HepG2 (cell line): ENCODE data around the gene MYL2. TPM values are rescaled to one million over a fixed set of nuclear protein-coding genes. Genes with fewer than 3 reads are reported as not detected.

Experiments
- ATAC-seq: fragments of 200-7000 bp; cut with Tn5 transposase; 3 replicates; pipeline ENCODE4 v1.9.1; 2020; ENCODE audit warnings: mild to moderate bottlenecking, moderate library complexity
- BruUV-seq: library from RNA; stranded (reverse); fragments of 400-500 nt; replicated peaks from 2 replicates; lab custom pipeline; 2021; lab: Mats Ljungman, UMichigan
- CTCF ChIA-PET: fragments of 300-600 bp; formaldehyde crosslinking; extraction: SDS; loops from one replicate; lab custom pipeline; 2021; ENCODE audit warnings: low total read pairs, inconsistent platforms, low intra/inter-chr PET ratio; lab: Yijun Ruan, JAX
- POLR2A ChIA-PET: fragments of 350-600 bp; sonication (Branson Sonifier 250); formaldehyde crosslinking; loops from one replicate; lab custom pipeline; 2020; ENCODE audit warnings: antibody characterized with exemption, inconsistent platforms; lab: Yijun Ruan, JAX
- DNase-seq: peaks from one replicate; pipeline ENCODE4 v3.0.0-alpha.2; 2015; ENCODE audit warnings: low spot score
- FAIRE-seq: peaks from 3 replicates; lab custom pipeline; 2011; peaks lifted over from hg19 to GRCh38; lab: Jason Lieb, UNC
- H2AFZ ChIP-seq: one replicate; pipeline ENCODE4 v1.6.1; 2011; ENCODE audit warnings: low read length, inconsistent platforms
- H3K27ac ChIP-seq: fragments of 300-600 bp; 3 replicates; pipeline ENCODE4 v1.8.0; 2011; ENCODE audit warnings: mixed run types, mild to moderate bottlenecking, mixed read lengths, low read length, inconsistent platforms; ENCODE audit not compliant: insufficient read depth; ENCODE audit errors: extremely low read length
- H3K27me3 ChIP-seq, 2 experiments: fragments of 200-600 bp in 1 of 2; 2 replicates in 1 of 2; 3 replicates in 1 of 2; pipeline versions ENCODE4 v1.6.0 to v1.8.0; 2011; ENCODE audit warnings: low read length in 2 of 2, mild to moderate bottlenecking in 2 of 2, moderate library complexity in 2 of 2, inconsistent platforms in 1 of 2; ENCODE audit not compliant: insufficient read depth in 2 of 2, control insufficient read depth in 1 of 2
- H3K36me3 ChIP-seq, 2 experiments: fragments of 200-600 bp in 1 of 2; replicated peaks in 1 of 2; 2 replicates in 1 of 2; 3 replicates in 1 of 2; pipeline versions ENCODE4 v1.5.1 to v1.8.0; 2011; ENCODE audit warnings: low read length in 2 of 2, inconsistent platforms in 1 of 2; ENCODE audit not compliant: insufficient read depth in 2 of 2, control insufficient read depth in 1 of 2
- H3K4me1 ChIP-seq: 2 replicates; pipeline ENCODE4 v1.5.1; 2012; ENCODE audit warnings: low read length, inconsistent platforms; ENCODE audit not compliant: insufficient read depth
- H3K4me2 ChIP-seq: 2 replicates; pipeline ENCODE4 v1.6.0; 2011; ENCODE audit warnings: low read depth, low read length, inconsistent platforms
- H3K4me3 ChIP-seq, 3 experiments: fragments of 200-600 bp in 1 of 3; sonication (generic), shearing (Covaris generic) in 1 of 3; replicated peaks in 1 of 3; 2 replicates each; pipeline ENCODE4 v1.5.1; 2011 to 2016; ENCODE audit warnings: low read length in 3 of 3, inconsistent platforms in 2 of 3, low read depth in 2 of 3, mild to moderate bottlenecking in 2 of 3, control low read depth in 1 of 3, mixed read lengths in 1 of 3; ENCODE audit not compliant: insufficient read depth in 1 of 3
- H3K79me2 ChIP-seq: one replicate; pipeline ENCODE4 v1.6.1; 2011; ENCODE audit warnings: low read length, inconsistent platforms; ENCODE audit not compliant: insufficient read depth
- H3K9ac ChIP-seq: 2 replicates; pipeline ENCODE4 v1.6.0; 2011; ENCODE audit warnings: mild to moderate bottlenecking, low read depth, low read length, inconsistent platforms; ENCODE audit not compliant: insufficient read depth
- H3K9me3 ChIP-seq: 2 replicates; pipeline ENCODE4 v1.5.1; 2012; ENCODE audit warnings: mild to moderate bottlenecking, low read length
- H4K20me1 ChIP-seq: 2 replicates; pipeline ENCODE4 v1.6.0; 2011; ENCODE audit warnings: inconsistent platforms, mild to moderate bottlenecking, low read length, moderate library complexity; ENCODE audit not compliant: insufficient read depth
- AFF4 ChIP-seq: sonication (generic); formaldehyde crosslinking; IDR thresholded peaks from 2 replicates; pipeline ENCODE4 v1.4.0; 2020; ENCODE audit warnings: missing genetic modification reagents
- CREB1 ChIP-seq, 2 experiments: fragments of 450-650 bp in 1 of 2; IDR thresholded peaks; 2 replicates each; pipeline ENCODE4 v1.6.1; 2016 to 2017; ENCODE audit warnings: control low read depth in 1 of 2, mild to moderate bottlenecking in 1 of 2, missing compliant biosample characterization in 1 of 2, missing genetic modification characterization in 1 of 2
- FOXA3 ChIP-seq: IDR thresholded peaks from 2 replicates; pipeline ENCODE4 v1.6.1; 2016; ENCODE audit warnings: missing genetic modification reagents, missing compliant biosample characterization
- KAT8 ChIP-seq: IDR thresholded peaks from 2 replicates; pipeline ENCODE4 v1.6.1; 2016; ENCODE audit warnings: missing genetic modification reagents, missing compliant biosample characterization
- MIER2 ChIP-seq: IDR thresholded peaks from 2 replicates; pipeline ENCODE4 v1.6.1; 2016; ENCODE audit warnings: missing biosample characterization, missing genetic modification reagents
- NCOA5 ChIP-seq: sonication (generic); formaldehyde crosslinking; IDR thresholded peaks from 2 replicates; pipeline ENCODE4 v1.4.0; 2020; ENCODE audit warnings: missing genetic modification reagents
- NFKBIZ ChIP-seq: IDR thresholded peaks from 2 replicates; pipeline ENCODE4 v1.6.1; 2018; ENCODE audit warnings: missing genetic modification reagents, missing compliant biosample characterization
- POGK ChIP-seq: sonication (generic); formaldehyde crosslinking; conservative IDR thresholded peaks from 2 replicates; pipeline ENCODE4 v1.8.0; 2022; ENCODE audit warnings: mild to moderate bottlenecking, moderate library complexity, missing genetic modification reagents
- PRMT3 ChIP-seq: sonication (generic); formaldehyde crosslinking; IDR thresholded peaks from 2 replicates; pipeline ENCODE4 v1.8.1; 2022; ENCODE audit warnings: low read depth, mild to moderate bottlenecking, moderate library complexity, missing genetic modification reagents, borderline replicate concordance
- ZNF143 ChIP-seq: sonication (generic); formaldehyde crosslinking; IDR thresholded peaks from 2 replicates; pipeline ENCODE4 v1.4.0; 2020; ENCODE audit warnings: missing genetic modification reagents
- ZNF724P ChIP-seq: sonication (generic); formaldehyde crosslinking; IDR thresholded peaks from 2 replicates; pipeline ENCODE4 v1.8.0; 2022; ENCODE audit warnings: missing genetic modification reagents, borderline replicate concordance
- ZNF83 ChIP-seq: sonication (generic); formaldehyde crosslinking; IDR thresholded peaks from 2 replicates; pipeline ENCODE4 v1.4.0; 2020; ENCODE audit warnings: missing genetic modification reagents, mild to moderate bottlenecking, borderline replicate concordance
- WGBS: methylation state at CpG from one replicate; pipeline ENCODE4 v1.1.6; 2017; ENCODE audit warnings: low lambda C conversion rate; 5-methylcytosine and 5-hydroxymethylcytosine counted together
- in situ Hi-C: cut with HindIII; loops from 2 replicates; pipeline ENCODE4 v1.10.0; 2017; ENCODE audit warnings: low pct_unique_long_range_greater_than_20kb; ENCODE audit not compliant: extremely low pct_ligation_motif_present
- intact Hi-C: fragments of 100-400 bp; cut with micrococcal nuclease; formaldehyde crosslinking; loops from one replicate; pipeline ENCODE4 v1.10.0; 2022; ENCODE audit not compliant: unreplicated experiment
- polyA plus RNA-seq, 8 experiments: library from polyadenylated mRNA; depleted of rRNA in 3 of 8; stranded (reverse) in 7 of 8; unstranded in 1 of 8; fragments of >200 nt; fragmentation: Illumina TruSeq in 4 of 8; extraction: Trizol in 4 of 8; gene quantifications; 2 replicates each; pipeline versions ENCODE4 v1.2.1 to v1.2.3, GENCODE V29; 2011 to 2016; ENCODE audit warnings: low read depth in 4 of 8, missing spikeins in 1 of 8, mixed read lengths in 1 of 8; ENCODE audit not compliant: insufficient read depth in 1 of 8
- total RNA-seq, 5 experiments: library from RNA; depleted of rRNA; stranded (reverse); fragments of >200 nt; fragmentation: Illumina TruSeq; extraction: Trizol; gene quantifications; 2 replicates each; pipeline ENCODE4 v1.2.3, GENCODE V29; 2016; ENCODE audit warnings: low read depth in 1 of 5
- TF ChIP-seq, protein P1 (sequence below): sonication (generic); formaldehyde crosslinking; IDR thresholded peaks from 2 replicates; pipeline ENCODE4 v1.9.0; 2021; ENCODE audit warnings: missing genetic modification reagents, borderline replicate concordance

MYL2 gene
- total and polyA plus RNA-seq, 2 of the 13 experiments (the other 11 are each of a cell fraction or from before 2014, with no cell fraction given) = not detected

DNA sequence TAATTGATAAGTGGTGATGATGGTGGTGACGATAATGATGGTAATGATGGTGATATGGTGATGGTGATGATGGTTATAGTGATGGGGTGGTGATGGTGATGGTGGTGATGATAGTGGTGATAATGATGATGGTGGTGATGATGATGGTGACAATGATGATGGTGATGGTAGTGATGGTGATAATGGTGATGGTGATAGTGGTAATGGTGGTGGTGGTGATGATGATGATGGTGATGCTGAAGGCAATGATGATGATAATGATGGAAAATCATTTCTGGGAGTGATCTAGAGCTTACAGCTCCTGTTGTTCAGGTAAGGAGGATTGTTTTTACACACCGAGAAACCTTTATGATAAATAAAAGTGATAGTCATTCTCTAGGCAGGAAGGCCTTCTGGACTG, 39.7 kb downstream of the MYL2 start:
- in situ Hi-C loops = no loop called here
- FAIRE-seq (no peak), DNase-seq (no peak), ATAC-seq (no peak)
- Histone ChIP-seq H3K9ac (no peak overlapping the region), H2AFZ (no peak overlapping the region), H3K9me3 (no peaks in the 10 kb centered on the region), H3K27me3 (no peaks in the 10 kb centered on the region), H3K4me1 (no peaks in the 10 kb centered on the region), H4K20me1 (no peaks in the 10 kb centered on the region), H3K4me2 (no peak overlapping the region), H3K79me2 (no peaks in the 10 kb centered on the region), H3K27ac (no peak overlapping the region), H3K36me3 (no peaks in the 10 kb centered on the region), H3K4me3 (no peak overlapping the region)
- intact Hi-C loops = no loop called here
- CTCF ChIA-PET = no interaction called here
- 0% methylated on average over 2 of the region's 2 CpGs for WGBS
- POLR2A ChIA-PET = no interaction called here
- no TSS peak for BruUV-seq
- TF ChIP-seq KAT8 (CRISPR knock-in tag) (no peak), CREB1 (IDR thresholded peaks at IDR 0.05) (peak; percentile 86), CREB1 (CRISPR knock-in tag; IDR thresholded peaks at IDR 0.05) (no peak), MIER2 (no peak)

DNA sequence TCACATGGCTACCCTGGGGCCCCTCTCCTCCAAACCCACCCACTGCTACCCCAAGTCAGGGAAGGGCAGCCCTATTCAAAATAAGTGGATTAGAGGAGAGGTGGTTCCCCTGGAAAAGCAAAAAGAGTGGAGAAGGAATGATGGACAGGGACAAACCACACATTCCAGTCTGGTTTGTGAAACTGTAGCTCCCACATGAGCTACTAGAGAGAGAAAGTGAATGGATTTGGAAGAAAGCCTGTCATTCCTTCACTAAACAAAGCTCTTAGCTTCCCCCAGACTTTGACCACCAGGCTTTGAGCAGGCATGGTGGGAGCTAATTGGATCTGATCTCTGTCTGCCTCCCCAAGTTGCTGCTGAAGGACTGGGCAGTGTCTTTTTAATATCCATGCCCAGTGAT, 45.6 kb downstream of the MYL2 start:
- no peak for DNase-seq
- no TSS peak for BruUV-seq
- Histone ChIP-seq H3K9ac (no peak overlapping the region), H3K9me3 (no peaks in the 10 kb centered on the region), H3K36me3 (no peaks in the 10 kb centered on the region), H3K4me2 (no peak overlapping the region), H3K27me3 (peaks cover 0 to 7% of the 10 kb centered on the region in 2 experiments; a peak in 2 of 5 replicates), H3K79me2 (no peaks in the 10 kb centered on the region), H3K4me3 (no peak overlapping the region), H2AFZ (no peak overlapping the region), H3K27ac (no peak overlapping the region), H3K4me1 (no peaks in the 10 kb centered on the region), H4K20me1 (no peaks in the 10 kb centered on the region)
- in situ Hi-C loops (no loop called here), intact Hi-C loops (no loop called here)
- ChIA-PET CTCF (no interaction called here), POLR2A (no interaction called here)
- no peak for FAIRE-seq
- TF ChIP-seq ZNF83 (CRISPR knock-in tag) (no peak), FOXA3 (CRISPR knock-in tag) (no peak), POGK (CRISPR knock-in tag) (no peak), ZNF143 (CRISPR knock-in tag) (no peak), PRMT3 (CRISPR knock-in tag) (no peak), AFF4 (CRISPR knock-in tag) (no peak), NCOA5 (CRISPR knock-in tag) (no peak), ZNF724P (no peak), NFKBIZ (CRISPR knock-in tag) (no peak)
- TF ChIP-seq, protein P1, sequence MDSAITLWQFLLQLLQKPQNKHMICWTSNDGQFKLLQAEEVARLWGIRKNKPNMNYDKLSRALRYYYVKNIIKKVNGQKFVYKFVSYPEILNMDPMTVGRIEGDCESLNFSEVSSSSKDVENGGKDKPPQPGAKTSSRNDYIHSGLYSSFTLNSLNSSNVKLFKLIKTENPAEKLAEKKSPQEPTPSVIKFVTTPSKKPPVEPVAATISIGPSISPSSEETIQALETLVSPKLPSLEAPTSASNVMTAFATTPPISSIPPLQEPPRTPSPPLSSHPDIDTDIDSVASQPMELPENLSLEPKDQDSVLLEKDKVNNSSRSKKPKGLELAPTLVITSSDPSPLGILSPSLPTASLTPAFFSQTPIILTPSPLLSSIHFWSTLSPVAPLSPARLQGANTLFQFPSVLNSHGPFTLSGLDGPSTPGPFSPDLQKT (CRISPR knock-in tag) = no peak
- ATAC-seq = no peak
